T-helper 2 cell treated with Interferon-gamma antibody and Interleukin-4, amounts not matched to agents 100 ng/mL and 5 ng/mL, for 36 hours (primary cell): Measurements from ENCODE around the gene PTPRO. TPM values are rescaled to one million over a fixed set of nuclear protein-coding genes. Genes with fewer than 3 reads are reported as not detected.

Source experiments
- intact Hi-C: fragments of 100-400 bp; cut with micrococcal nuclease; formaldehyde crosslinking; loops from one replicate; pipeline ENCODE4 v1.15.1; 2023
- total RNA-seq: library from RNA; stranded (reverse); gene quantifications from 2 replicates; pipeline ENCODE4 v1.2.3, GENCODE V29; 2022

The PTPRO gene
- total RNA-seq, 1 donor from 2014 or later: 4.0 TPM

- intact Hi-C loops: loop anchor here (1.0 kb wide), 1 partner anchor 10 kb away; no protein-coding TSS in a partner anchor
These were observed 121.3 kb downstream of the PTPRO start for GRCh38 chr12:15443611-15444010.

- intact Hi-C loops: loop anchor here (1.0 kb wide), 1 partner anchor 9 kb away; no protein-coding TSS in a partner anchor
These were observed 122.2 kb downstream of the PTPRO start for GRCh38 chr12:15444523-15444922.

- intact Hi-C loops: no loop called here
These were observed 124.5 kb downstream of the PTPRO start for GRCh38 chr12:15446807-15447206.

GRCh38 chr12:15453613-15454012, 131.3 kb downstream of the PTPRO start:
- intact Hi-C loops: loop anchor here (1.0 kb wide), 1 partner anchor 9 kb away; no protein-coding TSS in a partner anchor

- intact Hi-C loops: no loop called here
These were observed 135.7 kb downstream of the PTPRO start for GRCh38 chr12:15458008-15458407.

- intact Hi-C loops: no loop called here
These were observed 146.6 kb downstream of the PTPRO start for GRCh38 chr12:15468911-15469310.

- intact Hi-C loops: no loop called here
These were observed 147.0 kb downstream of the PTPRO start for GRCh38 chr12:15469356-15469755.

- intact Hi-C loops: no loop called here
These were observed 149.7 kb downstream of the PTPRO start for GRCh38 chr12:15472036-15472435.

- intact Hi-C loops: no loop called here
These were observed 152.5 kb downstream of the PTPRO start for GRCh38 chr12:15474766-15475165.

GRCh38 chr12:15477761-15478160, 155.5 kb downstream of the PTPRO start:
- intact Hi-C loops: no loop called here

- intact Hi-C loops: no loop called here
These were observed 159.5 kb downstream of the PTPRO start for GRCh38 chr12:15481846-15482245.

GRCh38 chr12:15485466-15485865, 163.2 kb downstream of the PTPRO start:
- intact Hi-C loops: no loop called here

GRCh38 chr12:15486859-15487258, 164.6 kb downstream of the PTPRO start:
- intact Hi-C loops: no loop called here

GRCh38 chr12:15488481-15488880, 166.2 kb downstream of the PTPRO start:
- intact Hi-C loops: no loop called here

- intact Hi-C loops: no loop called here
These were observed 172.2 kb downstream of the PTPRO start for GRCh38 chr12:15494329-15495046.

- intact Hi-C loops: no loop called here
These were observed 173.4 kb downstream of the PTPRO start for GRCh38 chr12:15495746-15496145.

- intact Hi-C loops: no loop called here
These were observed 174.4 kb downstream of the PTPRO start for GRCh38 chr12:15496738-15497137.

- intact Hi-C loops: no loop called here
These were observed 175.5 kb downstream of the PTPRO start for GRCh38 chr12:15497671-15498292.

GRCh38 chr12:15502211-15502610, 179.9 kb downstream of the PTPRO start:
- intact Hi-C loops: no loop called here

GRCh38 chr12:15505616-15506015, 183.3 kb downstream of the PTPRO start:
- intact Hi-C loops: no loop called here

GRCh38 chr12:15515010-15515409, 192.7 kb downstream of the PTPRO start:
- intact Hi-C loops: no loop called here

- intact Hi-C loops: no loop called here
These were observed 197.8 kb downstream of the PTPRO start for GRCh38 chr12:15520083-15520482.

- intact Hi-C loops: no loop called here
These were observed 198.5 kb downstream of the PTPRO start for GRCh38 chr12:15520844-15521243.
